ENCODE data around the gene MAGEL2. TPM values are rescaled to one million over a fixed set of nuclear protein-coding genes. Genes with fewer than 3 reads are reported as not detected.

Gene MAGEL2
- total RNA-seq, 6 experiments from 2014 or later: 0.04 to 0.05 TPM; not detected in 4

DNA sequence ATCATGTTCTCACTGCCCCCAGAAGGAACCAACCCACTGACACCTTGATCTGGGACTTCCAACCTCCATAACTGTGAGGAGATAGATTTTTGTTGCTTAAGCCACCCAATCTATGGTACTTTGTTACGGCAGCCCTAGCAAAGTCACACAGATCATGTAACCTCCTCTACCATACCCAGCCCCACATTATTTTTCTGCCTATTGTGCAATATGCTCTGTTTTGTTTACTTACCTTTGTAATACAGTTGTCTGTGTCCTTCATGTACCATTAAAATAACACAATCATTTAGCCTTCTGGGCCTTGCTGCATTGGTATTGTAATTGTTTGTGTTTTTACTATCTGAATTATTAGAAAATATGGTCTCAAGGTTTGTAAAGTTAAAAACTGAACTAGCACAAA is 23.3 kb upstream of the MAGEL2 start:
- no peak overlapping the region for H3K4me3 ChIP-seq
- H3K4me1 ChIP-seq: no peaks in the 10 kb centered on the region
- 40% methylated on average over 1 of the region's 1 CpG for WGBS (ENCODE audit: insufficient coverage, low coverage, low lambda C conversion rate, missing lambda C conversion rate)
- no peaks in the 10 kb centered on the region for H3K9me3 ChIP-seq
- no peaks in the 10 kb centered on the region for H3K27me3 ChIP-seq
- no peak for DNase-seq
- intact Hi-C loops (cut with DNase I): no loop called here
- TF ChIP-seq POLR2A (IDR thresholded peaks at IDR 0.05): no peak
- TF ChIP-seq, protein P1, sequence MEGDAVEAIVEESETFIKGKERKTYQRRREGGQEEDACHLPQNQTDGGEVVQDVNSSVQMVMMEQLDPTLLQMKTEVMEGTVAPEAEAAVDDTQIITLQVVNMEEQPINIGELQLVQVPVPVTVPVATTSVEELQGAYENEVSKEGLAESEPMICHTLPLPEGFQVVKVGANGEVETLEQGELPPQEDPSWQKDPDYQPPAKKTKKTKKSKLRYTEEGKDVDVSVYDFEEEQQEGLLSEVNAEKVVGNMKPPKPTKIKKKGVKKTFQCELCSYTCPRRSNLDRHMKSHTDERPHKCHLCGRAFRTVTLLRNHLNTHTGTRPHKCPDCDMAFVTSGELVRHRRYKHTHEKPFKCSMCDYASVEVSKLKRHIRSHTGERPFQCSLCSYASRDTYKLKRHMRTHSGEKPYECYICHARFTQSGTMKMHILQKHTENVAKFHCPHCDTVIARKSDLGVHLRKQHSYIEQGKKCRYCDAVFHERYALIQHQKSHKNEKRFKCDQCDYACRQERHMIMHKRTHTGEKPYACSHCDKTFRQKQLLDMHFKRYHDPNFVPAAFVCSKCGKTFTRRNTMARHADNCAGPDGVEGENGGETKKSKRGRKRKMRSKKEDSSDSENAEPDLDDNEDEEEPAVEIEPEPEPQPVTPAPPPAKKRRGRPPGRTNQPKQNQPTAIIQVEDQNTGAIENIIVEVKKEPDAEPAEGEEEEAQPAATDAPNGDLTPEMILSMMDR (IDR thresholded peaks at IDR 0.05): no peak
- ATAC-seq: no peak
- H3K36me3 ChIP-seq: no peaks in the 10 kb centered on the region
- H3K27ac ChIP-seq: no peak overlapping the region

DNA sequence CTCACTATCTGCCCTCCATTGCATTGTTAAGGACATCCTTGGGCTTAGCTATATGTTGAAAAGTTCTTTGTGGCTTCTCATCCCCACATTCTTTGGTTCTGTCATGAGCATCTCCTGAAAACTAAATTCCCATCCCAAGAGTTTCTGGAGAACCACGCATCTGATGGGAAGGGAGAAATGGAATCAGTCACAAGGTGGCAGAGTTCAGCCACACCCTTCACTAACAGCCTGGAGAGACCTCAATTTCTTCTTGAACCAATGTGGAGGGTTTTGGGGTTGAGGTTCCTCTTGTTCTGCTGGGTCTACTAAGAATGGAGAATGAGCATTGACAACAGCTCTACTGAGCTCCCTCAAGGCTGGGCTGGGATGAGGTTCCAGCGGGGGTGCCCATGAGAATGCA is 15.6 kb upstream of the MAGEL2 start:
- Histone ChIP-seq H3K27me3 (no peaks in the 10 kb centered on the region), H3K4me3 (no peak overlapping the region), H3K27ac (no peak overlapping the region), H3K36me3 (no peaks in the 10 kb centered on the region), H3K9me3 (no peaks in the 10 kb centered on the region), H3K4me1 (no peaks in the 10 kb centered on the region)
- no peak for TF ChIP-seq POLR2A (IDR thresholded peaks at IDR 0.05)
- TF ChIP-seq, protein P1 (IDR thresholded peaks at IDR 0.05): no peak
- intact Hi-C loops (cut with DNase I): no loop called here
- DNase-seq (no peak), ATAC-seq (no peak)
- WGBS (ENCODE audit: insufficient coverage, low coverage, low lambda C conversion rate, missing lambda C conversion rate): 25% methylated on average over 2 of the region's 2 CpGs

DNA sequence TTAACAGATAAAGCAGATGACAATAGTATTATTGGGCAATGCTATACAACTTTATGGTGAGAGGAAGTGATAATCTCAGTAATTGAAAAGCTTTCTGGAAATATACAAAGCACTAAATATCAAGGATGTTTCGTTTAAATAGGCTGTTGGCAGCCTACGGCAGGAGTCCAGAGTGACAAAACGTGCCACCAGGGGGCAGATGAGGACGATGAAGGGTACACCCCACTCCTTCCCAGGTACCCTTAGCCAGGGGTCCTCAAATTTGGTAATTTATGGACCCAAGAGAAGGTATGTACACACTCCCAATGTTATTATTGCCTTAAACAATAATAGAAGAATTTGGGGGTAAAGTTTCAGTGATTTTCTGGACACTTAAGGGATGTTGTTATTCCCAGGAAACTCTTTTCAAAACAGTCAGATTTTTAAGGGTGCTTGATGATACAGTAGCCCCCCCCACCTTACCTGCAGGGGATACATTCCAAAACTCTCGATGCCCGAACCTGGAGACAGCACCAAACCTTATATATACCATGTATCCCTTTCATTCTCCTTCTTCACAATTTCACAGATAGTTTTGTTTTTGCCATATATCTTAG is 1.4 kb upstream of the MAGEL2 start:
- ATAC-seq (peak in 3 of 4 donors; percentile 36 to 43 (median 42)), DNase-seq (no peak)
- H3K27ac ChIP-seq: no peak overlapping the region
- intact Hi-C loops (cut with DNase I): loop anchor here in 1 of 2 donors (10.0 kb wide), 1 partner anchor 226 kb away; no protein-coding TSS in a partner anchor
- no peaks in the 10 kb centered on the region for H3K36me3 ChIP-seq
- H3K4me1 ChIP-seq: no peaks in the 10 kb centered on the region
- H3K27me3 ChIP-seq: no peaks in the 10 kb centered on the region
- 13% methylated on average over 6 of the region's 6 CpGs for WGBS (ENCODE audit: insufficient coverage, low coverage, low lambda C conversion rate, missing lambda C conversion rate)
- H3K9me3 ChIP-seq: no peaks in the 10 kb centered on the region
- TF ChIP-seq, protein P1 (IDR thresholded peaks at IDR 0.05): peak; percentile 16 to 49 (median 46)
- TF ChIP-seq POLR2A (IDR thresholded peaks at IDR 0.05): no peak
- no peak overlapping the region for H3K4me3 ChIP-seq

DNA sequence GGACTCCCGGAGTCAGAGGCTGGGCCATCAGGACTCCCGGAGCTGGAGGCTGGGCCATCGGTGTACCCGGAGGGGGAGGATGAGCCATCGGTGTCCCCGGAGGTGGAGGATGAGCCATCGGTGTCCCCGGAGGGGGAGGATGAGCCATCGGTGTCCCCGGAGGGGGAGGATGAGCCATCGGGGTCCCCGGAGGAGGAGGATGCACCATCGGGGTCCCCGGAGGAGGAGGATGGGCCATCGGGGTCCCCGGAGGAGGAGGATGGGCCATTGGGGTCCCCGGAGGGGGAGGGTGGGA is 719 bp downstream of the MAGEL2 start:
- ATAC-seq (no peak), DNase-seq (no peak)
- Histone ChIP-seq H3K4me3 (no peak overlapping the region), H3K4me1 (no peaks in the 10 kb centered on the region), H3K27me3 (no peaks in the 10 kb centered on the region), H3K27ac (no peak overlapping the region), H3K9me3 (no peaks in the 10 kb centered on the region), H3K36me3 (no peaks in the 10 kb centered on the region)
- 70% methylated on average over 2 of the region's 17 CpGs for WGBS (ENCODE audit: insufficient coverage, low coverage, low lambda C conversion rate, missing lambda C conversion rate)
- intact Hi-C loops (cut with DNase I): loop anchor here in 1 of 2 donors (10.0 kb wide), 1 partner anchor 228 kb away; no protein-coding TSS in a partner anchor
- TF ChIP-seq, protein P1 (IDR thresholded peaks at IDR 0.05): no peak
- TF ChIP-seq POLR2A (IDR thresholded peaks at IDR 0.05): no peak

Data from right lobe of liver (tissue), 6 donors.